HepG2 (cell line): ENCODE measurements around the gene PTK7.

ENCODE experiments used
- FOXK1 ChIP-seq: sonication (generic); formaldehyde crosslinking; IDR thresholded peaks from 2 replicates; pipeline ENCODE4 v1.4.0; 2020; ENCODE audit warnings: low read depth, missing genetic modification reagents, borderline replicate concordance
- JUND ChIP-seq: sonication (generic); formaldehyde crosslinking; IDR thresholded peaks from 2 replicates; pipeline ENCODE4 v1.8.0; 2022; ENCODE audit warnings: mild to moderate bottlenecking, missing genetic modification reagents
- POLR2A ChIP-seq, 2 experiments: IDR thresholded peaks; 2 replicates each; pipeline ENCODE4 v1.6.1; 2011; ENCODE audit warnings: low read depth in 2 of 2, low read length in 2 of 2, mild to moderate bottlenecking in 1 of 2, moderate library complexity in 1 of 2; ENCODE audit not compliant: insufficient read depth in 1 of 2
- SPEN ChIP-seq: sonication (generic); formaldehyde crosslinking; IDR thresholded peaks from 2 replicates; pipeline ENCODE4 v1.5.1; 2020; ENCODE audit warnings: low read depth, mild to moderate bottlenecking, missing genetic modification reagents
- ZBTB8A ChIP-seq: sonication (generic); formaldehyde crosslinking; IDR thresholded peaks from 2 replicates; pipeline ENCODE4 v1.4.0; 2020; ENCODE audit warnings: mild to moderate bottlenecking, low read depth, missing genetic modification reagents, borderline replicate concordance
- ZNF180 ChIP-seq: sonication (generic); formaldehyde crosslinking; IDR thresholded peaks from 2 replicates; pipeline ENCODE4 v1.4.0; 2020; ENCODE audit warnings: low read depth, missing genetic modification reagents, borderline replicate concordance
- TF ChIP-seq, protein P1 (sequence below): sonication (generic); formaldehyde crosslinking; IDR thresholded peaks from 2 replicates; pipeline ENCODE4 v1.5.0; 2020; ENCODE audit warnings: missing genetic modification reagents
- TF ChIP-seq, protein P2 (sequence below): sonication (generic); formaldehyde crosslinking; IDR thresholded peaks from 2 replicates; pipeline ENCODE4 v1.4.0; 2020; ENCODE audit warnings: missing genetic modification reagents
- TF ChIP-seq, protein P3 (sequence below): sonication (generic); formaldehyde crosslinking; IDR thresholded peaks from 2 replicates; pipeline ENCODE4 v1.4.0; 2020; ENCODE audit warnings: mild to moderate bottlenecking, missing genetic modification reagents
- TF ChIP-seq, protein P4 (sequence below): sonication (generic); formaldehyde crosslinking; IDR thresholded peaks from 2 replicates; pipeline ENCODE4 v1.5.0; 2020; ENCODE audit warnings: mild to moderate bottlenecking, missing genetic modification reagents, moderate library complexity
- TF ChIP-seq, protein P5 (sequence below): sonication (generic); formaldehyde crosslinking; IDR thresholded peaks from 2 replicates; pipeline ENCODE4 v1.4.0; 2020; ENCODE audit warnings: missing genetic modification reagents

DNA sequence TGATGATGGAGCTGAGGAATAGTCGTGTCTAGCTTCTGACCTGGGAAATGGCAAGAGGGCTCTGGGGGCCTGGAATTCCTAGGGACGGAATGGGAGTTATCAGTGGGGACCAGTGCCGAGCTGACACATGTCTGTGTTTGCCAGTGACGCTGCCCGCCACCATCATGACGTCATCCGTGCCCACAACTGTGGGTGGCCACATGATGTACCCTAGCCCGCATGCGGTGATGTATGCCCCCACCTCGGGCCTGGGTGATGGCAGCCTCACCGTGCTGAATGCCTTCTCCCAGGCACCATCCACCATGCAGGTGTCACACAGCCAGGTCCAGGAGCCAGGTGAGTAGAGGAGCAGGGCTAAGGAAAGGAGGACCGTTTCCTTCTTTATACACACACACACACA, 102.0 kb downstream of the PTK7 start:
- TF ChIP-seq, protein P1, sequence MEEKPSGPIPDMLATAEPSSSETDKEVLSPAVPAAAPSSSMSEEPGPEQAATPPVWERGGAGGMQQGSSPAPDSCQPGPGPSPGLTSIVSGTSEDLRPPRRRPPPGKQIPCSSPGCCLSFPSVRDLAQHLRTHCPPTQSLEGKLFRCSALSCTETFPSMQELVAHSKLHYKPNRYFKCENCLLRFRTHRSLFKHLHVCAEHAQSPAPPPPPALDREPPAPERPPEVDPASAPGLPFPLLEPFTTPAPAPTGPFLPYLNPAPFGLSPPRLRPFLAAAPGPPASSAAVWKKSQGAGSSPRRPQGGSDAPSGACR (CRISPR knock-in tag): no peak
- TF ChIP-seq, protein P2, sequence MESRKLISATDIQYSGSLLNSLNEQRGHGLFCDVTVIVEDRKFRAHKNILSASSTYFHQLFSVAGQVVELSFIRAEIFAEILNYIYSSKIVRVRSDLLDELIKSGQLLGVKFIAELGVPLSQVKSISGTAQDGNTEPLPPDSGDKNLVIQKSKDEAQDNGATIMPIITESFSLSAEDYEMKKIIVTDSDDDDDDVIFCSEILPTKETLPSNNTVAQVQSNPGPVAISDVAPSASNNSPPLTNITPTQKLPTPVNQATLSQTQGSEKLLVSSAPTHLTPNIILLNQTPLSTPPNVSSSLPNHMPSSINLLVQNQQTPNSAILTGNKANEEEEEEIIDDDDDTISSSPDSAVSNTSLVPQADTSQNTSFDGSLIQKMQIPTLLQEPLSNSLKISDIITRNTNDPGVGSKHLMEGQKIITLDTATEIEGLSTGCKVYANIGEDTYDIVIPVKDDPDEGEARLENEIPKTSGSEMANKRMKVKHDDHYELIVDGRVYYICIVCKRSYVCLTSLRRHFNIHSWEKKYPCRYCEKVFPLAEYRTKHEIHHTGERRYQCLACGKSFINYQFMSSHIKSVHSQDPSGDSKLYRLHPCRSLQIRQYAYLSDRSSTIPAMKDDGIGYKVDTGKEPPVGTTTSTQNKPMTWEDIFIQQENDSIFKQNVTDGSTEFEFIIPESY (CRISPR knock-in tag): no peak
- TF ChIP-seq FOXK1 (CRISPR knock-in tag) (no peak), POLR2A (IDR thresholded peaks at IDR 0.05; ENCODE audit: insufficient read depth in 1 of 2, low read depth in 2 of 2, low read length in 2 of 2) (no peak; a peak in 1 of 4 replicates), ZBTB8A (CRISPR knock-in tag) (no peak), SPEN (CRISPR knock-in tag) (no peak), ZNF180 (CRISPR knock-in tag) (no peak), JUND (CRISPR knock-in tag) (no peak)
- TF ChIP-seq, protein P3, sequence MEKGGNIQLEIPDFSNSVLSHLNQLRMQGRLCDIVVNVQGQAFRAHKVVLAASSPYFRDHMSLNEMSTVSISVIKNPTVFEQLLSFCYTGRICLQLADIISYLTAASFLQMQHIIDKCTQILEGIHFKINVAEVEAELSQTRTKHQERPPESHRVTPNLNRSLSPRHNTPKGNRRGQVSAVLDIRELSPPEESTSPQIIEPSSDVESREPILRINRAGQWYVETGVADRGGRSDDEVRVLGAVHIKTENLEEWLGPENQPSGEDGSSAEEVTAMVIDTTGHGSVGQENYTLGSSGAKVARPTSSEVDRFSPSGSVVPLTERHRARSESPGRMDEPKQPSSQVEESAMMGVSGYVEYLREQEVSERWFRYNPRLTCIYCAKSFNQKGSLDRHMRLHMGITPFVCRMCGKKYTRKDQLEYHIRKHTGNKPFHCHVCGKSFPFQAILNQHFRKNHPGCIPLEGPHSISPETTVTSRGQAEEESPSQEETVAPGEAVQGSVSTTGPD (CRISPR knock-in tag): no peak
- TF ChIP-seq, protein P4, sequence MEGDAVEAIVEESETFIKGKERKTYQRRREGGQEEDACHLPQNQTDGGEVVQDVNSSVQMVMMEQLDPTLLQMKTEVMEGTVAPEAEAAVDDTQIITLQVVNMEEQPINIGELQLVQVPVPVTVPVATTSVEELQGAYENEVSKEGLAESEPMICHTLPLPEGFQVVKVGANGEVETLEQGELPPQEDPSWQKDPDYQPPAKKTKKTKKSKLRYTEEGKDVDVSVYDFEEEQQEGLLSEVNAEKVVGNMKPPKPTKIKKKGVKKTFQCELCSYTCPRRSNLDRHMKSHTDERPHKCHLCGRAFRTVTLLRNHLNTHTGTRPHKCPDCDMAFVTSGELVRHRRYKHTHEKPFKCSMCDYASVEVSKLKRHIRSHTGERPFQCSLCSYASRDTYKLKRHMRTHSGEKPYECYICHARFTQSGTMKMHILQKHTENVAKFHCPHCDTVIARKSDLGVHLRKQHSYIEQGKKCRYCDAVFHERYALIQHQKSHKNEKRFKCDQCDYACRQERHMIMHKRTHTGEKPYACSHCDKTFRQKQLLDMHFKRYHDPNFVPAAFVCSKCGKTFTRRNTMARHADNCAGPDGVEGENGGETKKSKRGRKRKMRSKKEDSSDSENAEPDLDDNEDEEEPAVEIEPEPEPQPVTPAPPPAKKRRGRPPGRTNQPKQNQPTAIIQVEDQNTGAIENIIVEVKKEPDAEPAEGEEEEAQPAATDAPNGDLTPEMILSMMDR (CRISPR knock-in tag): no peak
- TF ChIP-seq, protein P5, sequence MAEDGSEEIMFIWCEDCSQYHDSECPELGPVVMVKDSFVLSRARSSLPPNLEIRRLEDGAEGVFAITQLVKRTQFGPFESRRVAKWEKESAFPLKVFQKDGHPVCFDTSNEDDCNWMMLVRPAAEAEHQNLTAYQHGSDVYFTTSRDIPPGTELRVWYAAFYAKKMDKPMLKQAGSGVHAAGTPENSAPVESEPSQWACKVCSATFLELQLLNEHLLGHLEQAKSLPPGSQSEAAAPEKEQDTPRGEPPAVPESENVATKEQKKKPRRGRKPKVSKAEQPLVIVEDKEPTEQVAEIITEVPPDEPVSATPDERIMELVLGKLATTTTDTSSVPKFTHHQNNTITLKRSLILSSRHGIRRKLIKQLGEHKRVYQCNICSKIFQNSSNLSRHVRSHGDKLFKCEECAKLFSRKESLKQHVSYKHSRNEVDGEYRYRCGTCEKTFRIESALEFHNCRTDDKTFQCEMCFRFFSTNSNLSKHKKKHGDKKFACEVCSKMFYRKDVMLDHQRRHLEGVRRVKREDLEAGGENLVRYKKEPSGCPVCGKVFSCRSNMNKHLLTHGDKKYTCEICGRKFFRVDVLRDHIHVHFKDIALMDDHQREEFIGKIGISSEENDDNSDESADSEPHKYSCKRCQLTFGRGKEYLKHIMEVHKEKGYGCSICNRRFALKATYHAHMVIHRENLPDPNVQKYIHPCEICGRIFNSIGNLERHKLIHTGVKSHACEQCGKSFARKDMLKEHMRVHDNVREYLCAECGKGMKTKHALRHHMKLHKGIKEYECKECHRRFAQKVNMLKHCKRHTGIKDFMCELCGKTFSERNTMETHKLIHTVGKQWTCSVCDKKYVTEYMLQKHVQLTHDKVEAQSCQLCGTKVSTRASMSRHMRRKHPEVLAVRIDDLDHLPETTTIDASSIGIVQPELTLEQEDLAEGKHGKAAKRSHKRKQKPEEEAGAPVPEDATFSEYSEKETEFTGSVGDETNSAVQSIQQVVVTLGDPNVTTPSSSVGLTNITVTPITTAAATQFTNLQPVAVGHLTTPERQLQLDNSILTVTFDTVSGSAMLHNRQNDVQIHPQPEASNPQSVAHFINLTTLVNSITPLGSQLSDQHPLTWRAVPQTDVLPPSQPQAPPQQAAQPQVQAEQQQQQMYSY (CRISPR knock-in tag): no peak
